GM12864 (cell line): ENCODE data around the gene NEK6.

Source experiments
- DNase-seq: peaks from one replicate; pipeline ENCODE4 v3.0.0-alpha.2; 2011; ENCODE audit warnings: low read depth
- H3K4me3 ChIP-seq: 2 replicates; pipeline ENCODE4 v1.5.1; 2011; ENCODE audit warnings: mild to moderate bottlenecking, low read depth, low read length, control low read depth
- CTCF ChIP-seq: IDR thresholded peaks from 2 replicates; pipeline ENCODE4 v1.5.1; 2011; ENCODE audit warnings: low read depth, mild to moderate bottlenecking, moderate library complexity, low read length, control low read depth, inconsistent platforms; ENCODE audit errors: missing control alignments

Gene NEK6

GRCh38 chr9:124222918-124223720 lies 34.6 kb upstream of the NEK6 start:
- TF ChIP-seq CTCF = no peak
- no peak overlapping the region for H3K4me3 ChIP-seq
- DNase-seq = no peak

- no peak for DNase-seq
- H3K4me3 ChIP-seq = no peak overlapping the region
- no peak for TF ChIP-seq CTCF
Measured at GRCh38 chr9:124225945-124226344, 31.8 kb upstream of the NEK6 start.

- TF ChIP-seq CTCF = no peak
- no peak overlapping the region for H3K4me3 ChIP-seq
- DNase-seq = no peak
Measured at GRCh38 chr9:124228516-124228915, 29.2 kb upstream of the NEK6 start.

- TF ChIP-seq CTCF = no peak
- no peak for DNase-seq
- no peak overlapping the region for H3K4me3 ChIP-seq
Measured at GRCh38 chr9:124231095-124231737, 26.5 kb upstream of the NEK6 start.

- no peak overlapping the region for H3K4me3 ChIP-seq
- no peak for TF ChIP-seq CTCF
- DNase-seq = no peak
Measured at GRCh38 chr9:124238546-124239140, 19.1 kb upstream of the NEK6 start.

- TF ChIP-seq CTCF = no peak
- DNase-seq = peak; percentile 65
- no peak overlapping the region for H3K4me3 ChIP-seq
Measured at GRCh38 chr9:124239249-124240073, 18.3 kb upstream of the NEK6 start.
